SU-DHL-6 (cell line): Measurements from ENCODE around the gene CPSF2.

Experiments used
- H2AFZ ChIP-seq: fragments of 200-600 bp; sonication (generic); 2 replicates; pipeline ENCODE4 v1.6.1; 2014; ENCODE audit warnings: low read depth, mild to moderate bottlenecking, moderate library complexity, mixed read lengths, antibody characterized with exemption, low read length; ENCODE audit not compliant: severe bottlenecking
- H3F3A ChIP-seq: fragments of 200-600 bp; shearing (Covaris generic); 2 replicates; pipeline ENCODE4 v1.6.0; 2016; ENCODE audit warnings: antibody characterized with exemption, mild to moderate bottlenecking; ENCODE audit not compliant: insufficient read depth
- H3K27ac ChIP-seq: fragments of 200-600 bp; sonication (generic); 2 replicates; pipeline ENCODE4 v1.5.1; 2016; ENCODE audit warnings: low read depth, mild to moderate bottlenecking, low read length, moderate library complexity, mixed read lengths
- H3K27me3 ChIP-seq: fragments of 200-600 bp; sonication (generic), shearing (Covaris generic); 2 replicates; pipeline ENCODE4 v1.6.0; 2014; ENCODE audit warnings: mild to moderate bottlenecking, low read length
- H3K36me3 ChIP-seq: fragments of 200-600 bp; sonication (generic); 2 replicates; pipeline ENCODE4 v1.6.1; 2014; ENCODE audit warnings: mild to moderate bottlenecking, low read length, mixed read lengths
- H3K4me2 ChIP-seq: fragments of 300-600, 200-600 bp; shearing (Covaris generic), sonication (generic); 2 replicates; pipeline ENCODE4 v1.6.0; 2014; ENCODE audit warnings: low read length, low read depth, mild to moderate bottlenecking; ENCODE audit not compliant: poor library complexity, severe bottlenecking
- H3K4me3 ChIP-seq: fragments of 200-600 bp; sonication (generic); 2 replicates; pipeline ENCODE4 v1.5.1; 2014; ENCODE audit warnings: antibody characterized with exemption, low read length, mild to moderate bottlenecking, mixed read lengths; ENCODE audit not compliant: insufficient read depth, poor library complexity, severe bottlenecking
- H3K79me2 ChIP-seq: fragments of 200-600 bp; sonication (generic); 2 replicates; pipeline ENCODE4 v1.6.1; 2014; ENCODE audit warnings: mild to moderate bottlenecking, low read length, moderate library complexity; ENCODE audit not compliant: insufficient read depth
- H3K9ac ChIP-seq: fragments of 200-600 bp; sonication (generic); 2 replicates; pipeline ENCODE4 v1.7.0; 2014; ENCODE audit warnings: mild to moderate bottlenecking, low read length
- H3K9me2 ChIP-seq: fragments of 200-600 bp; sonication (generic); replicated peaks from 2 replicates; pipeline ENCODE4 v1.6.1; 2014; ENCODE audit warnings: low read length; ENCODE audit not compliant: insufficient read depth
- H3K9me3 ChIP-seq: fragments of 200-600 bp; sonication (generic); 2 replicates; pipeline ENCODE4 v1.6.1; 2014; ENCODE audit warnings: low read length, mixed read lengths; ENCODE audit not compliant: insufficient read depth
- H4K20me1 ChIP-seq: fragments of 200-600 bp; sonication (generic); 2 replicates; pipeline ENCODE4 v1.6.1; 2014; ENCODE audit warnings: low read depth, mild to moderate bottlenecking, antibody characterized with exemption, low read length, moderate library complexity, mixed read lengths
- CTCF ChIP-seq: fragments of 200-600 bp; sonication (generic); IDR thresholded peaks from one replicate; pipeline ENCODE4 v1.5.1; 2017; ENCODE audit warnings: antibody characterized with exemption, mild to moderate bottlenecking, low read length, moderate library complexity; ENCODE audit not compliant: insufficient read depth, poor library complexity, severe bottlenecking
- EZH2phosphoT487 ChIP-seq: fragments of 200-600 bp; sonication (generic), shearing (Covaris generic); conservative IDR thresholded peaks from 2 replicates; pipeline ENCODE4 v1.6.1; 2018; ENCODE audit warnings: mild to moderate bottlenecking, antibody characterized with exemption, low read length, moderate library complexity, mixed read lengths

The CPSF2 gene

GRCh38 chr14:92217936-92218335, 96.2 kb downstream of the CPSF2 start:
- Histone ChIP-seq H2AFZ (no peak overlapping the region), H4K20me1 (no peaks in the 10 kb centered on the region), H3K27me3 (no peaks in the 10 kb centered on the region), H3K36me3 (no peaks in the 10 kb centered on the region), H3K9ac (no peak overlapping the region), H3K9me2 (no peaks in the 10 kb centered on the region), H3K9me3 (no peaks in the 10 kb centered on the region), H3K4me2 (no peak overlapping the region), H3K4me3 (no peak overlapping the region), H3K27ac (no peak overlapping the region), H3K79me2 (no peaks in the 10 kb centered on the region), H3F3A (no peaks in the 10 kb centered on the region)
- TF ChIP-seq EZH2phosphoT487, result no peak
- no peak for TF ChIP-seq CTCF
